ENCODE data around the gene MYEF2. TPM values are rescaled to one million over a fixed set of nuclear protein-coding genes. Genes with fewer than 3 reads are reported as not detected.

The MYEF2 gene
- total and polyA plus RNA-seq, 4 experiments from 2014 or later, result 1.6 to 18.9 (median 10.4) TPM

DNA sequence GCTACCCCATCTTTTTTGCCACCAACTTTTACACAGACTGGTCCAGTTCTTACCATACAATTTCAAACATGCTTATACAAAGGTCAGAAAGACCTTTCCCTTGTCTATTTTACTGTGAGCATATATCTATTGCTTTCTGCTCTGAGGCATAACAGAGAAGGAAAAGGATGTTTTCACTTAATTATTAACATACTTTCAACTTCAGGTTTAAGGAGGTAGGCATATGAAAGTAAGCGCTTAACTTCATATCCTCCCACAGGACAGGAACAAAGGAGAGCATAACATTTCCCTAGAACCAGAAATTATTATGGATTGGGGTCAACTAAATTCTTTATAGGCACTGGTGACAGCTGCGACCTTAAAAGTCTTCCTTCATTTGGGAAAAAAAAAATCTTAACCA is 1.1 kb downstream of the MYEF2 start:
- no peak for DNase-seq
- Mint-ChIP-seq H3K36me3 (peaks cover under 1 to 4% of the 10 kb centered on the region in 2 donors), H3K27ac (peak overlapping the region in 5 of 7 donors; percentile 92 to 94 (median 93)), H3K4me1 (peaks cover 9 to 18% (median 14%) of the 10 kb centered on the region in 4 donors), H3K9me3 (peaks cover 0 to 12% (median 4%) of the 10 kb centered on the region in 8 donors), H3K4me3 (peak overlapping the region in 7 of 8 donors; percentile 89 to 96 (median 93)), H3K27me3 (peaks cover 1 to 4% of the 10 kb centered on the region in 2 donors)
- Histone ChIP-seq H3K9me3 (ENCODE audit: control insufficient read depth in 1 of 2, low read length in 2 of 2) (no peaks in the 10 kb centered on the region), H3K27me3 (ENCODE audit: insufficient read depth, low read length) (no peaks in the 10 kb centered on the region), H3K4me1 (ENCODE audit: insufficient read depth, low read length) (peaks cover 13% of the 10 kb centered on the region), H3K36me3 (ENCODE audit: insufficient read depth, low read length) (no peaks in the 10 kb centered on the region), H3K4me3 (ENCODE audit: low read length in 2 of 2) (peak overlapping the region in 1 of 2 donors; percentile 58), H3K27ac (ENCODE audit: low read depth, low read length) (no peak overlapping the region)
- intact Hi-C loops (cut with micrococcal nuclease), result loop anchor here (10.0 kb wide), 1 partner anchor 158 kb away; the partner anchor contains the start of gene DUT
- POLR2A ChIA-PET (ENCODE audit: partially characterized antibody), result interaction anchor here (1.0 to 1.3 kb wide), 2 partner anchors 154 to 155 kb away, joined by 3 to 6 read pairs; no protein-coding TSS in a partner anchor
- CTCF ChIA-PET (ENCODE audit: partially characterized antibody), result no interaction called here

DNA sequence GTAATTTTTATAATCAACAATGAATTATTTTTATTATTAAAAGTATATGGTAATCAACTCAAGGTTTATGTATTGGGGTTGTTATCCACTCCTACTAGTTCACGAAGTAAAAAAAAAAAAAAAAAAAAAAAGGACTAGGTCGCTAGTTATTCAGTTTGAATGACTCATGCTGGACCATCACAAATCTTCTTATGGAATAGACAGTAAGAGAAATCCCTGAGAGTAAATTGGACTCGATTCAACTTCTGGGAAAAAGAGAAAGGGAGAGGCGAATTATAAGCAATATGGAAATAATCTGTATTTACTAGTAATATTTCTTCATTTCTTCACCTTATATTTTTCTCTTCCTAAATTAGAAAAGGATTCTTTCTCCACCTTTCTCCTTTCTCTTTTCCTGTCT is 2.0 kb downstream of the MYEF2 start:
- CTCF ChIA-PET (ENCODE audit: partially characterized antibody), result no interaction called here

DNA sequence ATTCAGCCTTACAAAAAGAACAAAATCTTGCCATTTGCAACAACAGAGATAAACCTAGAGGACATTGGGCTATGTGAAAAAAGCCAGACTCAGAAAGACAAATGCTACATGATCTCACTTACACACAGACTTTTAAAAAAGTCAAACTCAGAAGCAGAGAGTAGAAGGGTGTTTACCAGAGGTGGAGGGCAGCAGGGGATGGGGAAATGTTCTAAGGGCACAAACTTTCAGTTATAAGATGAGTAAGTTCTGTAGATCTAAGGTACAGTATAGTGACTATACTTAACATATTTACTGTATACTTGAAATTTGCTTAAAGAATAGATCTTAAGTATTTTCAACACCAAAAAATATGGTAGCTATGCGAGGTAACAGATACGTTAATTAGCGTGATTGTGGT is 3.0 kb downstream of the MYEF2 start:
- Mint-ChIP-seq H3K27ac (no peak overlapping the region), H3K36me3 (peaks cover 3 to 4% of the 10 kb centered on the region in 2 donors), H3K9me3 (peaks cover 0 to 12% (median 4%) of the 10 kb centered on the region in 8 donors), H3K4me3 (no peak overlapping the region), H3K4me1 (peaks cover 9 to 18% (median 14%) of the 10 kb centered on the region in 4 donors), H3K27me3 (peaks cover 0 to 3% of the 10 kb centered on the region in 2 donors)
- intact Hi-C loops (cut with micrococcal nuclease), result loop anchor here (10.0 kb wide), 1 partner anchor 160 kb away; the partner anchor contains the start of gene DUT
- DNase-seq, result no peak
- ChIA-PET CTCF (ENCODE audit: partially characterized antibody) (no interaction called here), POLR2A (ENCODE audit: partially characterized antibody) (no interaction called here)
- no peak overlapping the region for H3K4me3 ChIP-seq (ENCODE audit: low read length in 2 of 2)
- H3K27ac ChIP-seq (ENCODE audit: low read depth, low read length), result no peak overlapping the region
- no peaks in the 10 kb centered on the region for H3K36me3 ChIP-seq (ENCODE audit: insufficient read depth, low read length)
- H3K4me1 ChIP-seq (ENCODE audit: insufficient read depth, low read length), result peaks cover 13% of the 10 kb centered on the region
- no peaks in the 10 kb centered on the region for H3K27me3 ChIP-seq (ENCODE audit: insufficient read depth, low read length)
- no peaks in the 10 kb centered on the region for H3K9me3 ChIP-seq (ENCODE audit: control insufficient read depth in 1 of 2, low read length in 2 of 2)

More for the DNA sequence above, 2.0 kb downstream of the MYEF2 start:
- Mint-ChIP-seq H3K4me3 (peak overlapping the region in 1 of 8 donors; percentile 22), H3K27ac (no peak overlapping the region), H3K4me1 (peaks cover 9 to 18% (median 14%) of the 10 kb centered on the region in 4 donors), H3K9me3 (peaks cover 0 to 12% (median 4%) of the 10 kb centered on the region in 8 donors), H3K27me3 (peaks cover 0 to 3% of the 10 kb centered on the region in 2 donors), H3K36me3 (peaks cover 3 to 4% of the 10 kb centered on the region in 2 donors)
- no peaks in the 10 kb centered on the region for H3K27me3 ChIP-seq (ENCODE audit: insufficient read depth, low read length)
- H3K4me3 ChIP-seq (ENCODE audit: low read length in 2 of 2), result no peak overlapping the region
- intact Hi-C loops (cut with micrococcal nuclease), result loop anchor here (10.0 kb wide), 1 partner anchor 159 kb away; the partner anchor contains the start of gene DUT
- peaks cover 13% of the 10 kb centered on the region for H3K4me1 ChIP-seq (ENCODE audit: insufficient read depth, low read length)
- H3K27ac ChIP-seq (ENCODE audit: low read depth, low read length), result no peak overlapping the region
- POLR2A ChIA-PET (ENCODE audit: partially characterized antibody), result no interaction called here
- no peaks in the 10 kb centered on the region for H3K36me3 ChIP-seq (ENCODE audit: insufficient read depth, low read length)
- DNase-seq, result no peak
- no peaks in the 10 kb centered on the region for H3K9me3 ChIP-seq (ENCODE audit: control insufficient read depth in 1 of 2, low read length in 2 of 2)

DNA sequence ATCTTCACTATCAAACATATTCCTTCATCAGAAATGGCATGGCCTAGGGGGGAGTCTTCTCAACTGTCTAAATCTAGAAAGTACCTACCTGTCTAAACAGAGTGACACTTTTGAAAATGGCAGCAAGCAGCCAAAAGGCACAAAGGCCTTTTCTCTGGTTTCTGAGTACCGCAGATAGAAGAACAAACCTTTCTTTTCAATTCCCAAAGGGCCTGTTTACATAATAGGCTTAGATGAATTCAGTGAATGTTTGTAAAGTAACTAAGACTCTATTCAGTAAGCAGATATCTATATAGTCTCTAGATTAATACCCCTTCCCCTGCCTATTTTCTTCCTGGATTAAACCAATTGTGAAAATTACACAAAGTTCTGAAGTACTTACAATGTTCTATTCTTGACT is 7.1 kb downstream of the MYEF2 start:
- H3K9me3 ChIP-seq (ENCODE audit: control insufficient read depth in 1 of 2, low read length in 2 of 2), result no peaks in the 10 kb centered on the region
- CTCF ChIA-PET (ENCODE audit: partially characterized antibody), result no interaction called here
- H3K4me3 Mint-ChIP-seq, result no peak overlapping the region

DNA sequence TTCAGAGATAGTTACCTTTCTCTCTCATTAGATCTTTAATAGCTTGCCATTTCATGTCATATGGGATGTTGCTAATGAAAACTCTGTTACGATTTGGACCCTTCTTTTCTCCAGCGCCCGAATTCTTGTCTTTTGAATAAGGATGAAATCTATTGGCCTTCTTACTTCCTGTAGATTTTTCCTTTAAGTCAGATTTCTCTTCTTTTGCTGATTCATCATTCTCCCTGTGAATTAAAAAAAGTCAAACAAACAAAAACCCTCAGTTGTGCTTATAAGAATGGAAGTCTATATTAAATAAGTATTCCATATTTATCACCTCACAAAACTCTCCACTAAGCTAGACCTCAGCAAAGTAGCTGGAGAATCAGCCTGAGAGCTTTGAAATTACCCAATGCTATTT is 9.5 kb downstream of the MYEF2 start:
- POLR2A ChIA-PET (ENCODE audit: partially characterized antibody), result no interaction called here
- Mint-ChIP-seq H3K27ac (no peak overlapping the region), H3K9me3 (peaks cover 0 to 12% (median 4%) of the 10 kb centered on the region in 8 donors), H3K36me3 (peaks cover 17 to 18% of the 10 kb centered on the region in 2 donors), H3K4me3 (no peak overlapping the region), H3K27me3 (no peaks in the 10 kb centered on the region), H3K4me1 (peaks cover 0 to 4% (median 0%) of the 10 kb centered on the region in 4 donors)
- intact Hi-C loops (cut with micrococcal nuclease), result no loop called here
- Histone ChIP-seq H3K27me3 (ENCODE audit: insufficient read depth, low read length) (no peaks in the 10 kb centered on the region), H3K36me3 (ENCODE audit: insufficient read depth, low read length) (no peaks in the 10 kb centered on the region), H3K4me3 (ENCODE audit: low read length in 2 of 2) (no peak overlapping the region), H3K27ac (ENCODE audit: low read depth, low read length) (no peak overlapping the region), H3K4me1 (ENCODE audit: insufficient read depth, low read length) (no peaks in the 10 kb centered on the region), H3K9me3 (ENCODE audit: control insufficient read depth in 1 of 2, low read length in 2 of 2) (no peaks in the 10 kb centered on the region)
- CTCF ChIA-PET (ENCODE audit: partially characterized antibody), result no interaction called here
- no peak for DNase-seq

More for the DNA sequence above, 7.1 kb downstream of the MYEF2 start:
- Mint-ChIP-seq H3K36me3 (peaks cover 15 to 17% of the 10 kb centered on the region in 2 donors), H3K27ac (no peak overlapping the region), H3K4me1 (peaks cover 0 to 4% (median 0%) of the 10 kb centered on the region in 4 donors), H3K9me3 (peaks cover 0 to 12% (median 4%) of the 10 kb centered on the region in 8 donors), H3K27me3 (no peaks in the 10 kb centered on the region)
- POLR2A ChIA-PET (ENCODE audit: partially characterized antibody), result no interaction called here
- Histone ChIP-seq H3K36me3 (ENCODE audit: insufficient read depth, low read length) (no peaks in the 10 kb centered on the region), H3K27ac (ENCODE audit: low read depth, low read length) (no peak overlapping the region), H3K27me3 (ENCODE audit: insufficient read depth, low read length) (no peaks in the 10 kb centered on the region), H3K4me3 (ENCODE audit: low read length in 2 of 2) (no peak overlapping the region), H3K4me1 (ENCODE audit: insufficient read depth, low read length) (no peaks in the 10 kb centered on the region)
- no peak for DNase-seq
- intact Hi-C loops (cut with micrococcal nuclease), result loop anchor here (10.0 kb wide), 1 partner anchor 164 kb away; the partner anchor contains the start of gene DUT

DNA sequence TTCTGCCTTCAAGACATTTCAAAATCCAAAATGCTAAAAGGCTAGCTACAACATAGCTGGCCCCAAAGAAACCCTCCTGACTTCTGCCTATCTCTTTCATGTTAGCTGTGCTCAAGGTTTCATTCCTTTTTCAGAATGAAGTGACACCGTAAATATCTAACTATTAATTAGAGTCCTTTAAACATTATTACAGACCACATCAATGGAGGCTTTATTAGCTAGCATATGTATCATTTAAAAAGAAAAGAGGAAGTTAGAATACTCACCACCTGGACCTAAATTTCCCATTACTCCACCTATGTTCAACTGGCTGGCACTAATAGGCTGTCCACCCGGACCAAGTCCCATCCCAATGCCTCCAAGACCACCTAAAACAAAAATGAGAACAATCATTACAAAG is 24.6 kb downstream of the MYEF2 start:
- no peaks in the 10 kb centered on the region for H3K36me3 ChIP-seq (ENCODE audit: insufficient read depth, low read length)
- CTCF ChIA-PET (ENCODE audit: partially characterized antibody), result no interaction called here
- Mint-ChIP-seq H3K9me3 (no peaks in the 10 kb centered on the region), H3K27ac (no peak overlapping the region), H3K36me3 (peaks cover 11 to 30% of the 10 kb centered on the region in 2 donors), H3K27me3 (no peaks in the 10 kb centered on the region), H3K4me3 (no peak overlapping the region), H3K4me1 (no peaks in the 10 kb centered on the region)
- H3K4me3 ChIP-seq (ENCODE audit: low read length in 2 of 2), result no peak overlapping the region
- DNase-seq, result no peak
- intact Hi-C loops (cut with micrococcal nuclease), result no loop called here
- POLR2A ChIA-PET (ENCODE audit: partially characterized antibody), result no interaction called here
- no peaks in the 10 kb centered on the region for H3K9me3 ChIP-seq (ENCODE audit: control insufficient read depth in 1 of 2, low read length in 2 of 2)
- no peaks in the 10 kb centered on the region for H3K4me1 ChIP-seq (ENCODE audit: insufficient read depth, low read length)
- no peak overlapping the region for H3K27ac ChIP-seq (ENCODE audit: low read depth, low read length)
- H3K27me3 ChIP-seq (ENCODE audit: insufficient read depth, low read length), result no peaks in the 10 kb centered on the region

DNA sequence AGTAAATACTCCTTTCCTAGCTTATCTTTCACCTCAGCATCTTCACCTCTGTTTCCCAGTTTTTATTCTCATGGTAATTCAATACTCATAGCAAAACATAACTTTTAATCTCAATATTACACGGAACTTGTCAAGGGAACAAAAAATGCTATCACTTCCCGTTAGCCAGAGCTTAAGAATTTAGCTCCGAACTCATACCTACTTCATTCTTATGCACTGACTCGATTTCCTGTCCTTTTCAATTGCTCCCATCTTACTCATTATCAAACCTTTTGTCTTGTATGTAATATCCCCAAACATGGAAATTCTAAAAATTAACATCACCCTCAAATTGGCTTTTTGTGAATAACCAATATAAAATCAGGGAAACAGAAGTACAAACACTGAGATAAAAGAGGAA is 28.2 kb downstream of the MYEF2 start:
- no peak overlapping the region for H3K4me3 ChIP-seq (ENCODE audit: low read length in 2 of 2)
- peaks cover 0 to 2% (median 0%) of the 10 kb centered on the region in 4 donors for H3K4me1 Mint-ChIP-seq
- H3K36me3 Mint-ChIP-seq, result peaks cover 8 to 26% of the 10 kb centered on the region in 2 donors
- no peaks in the 10 kb centered on the region for H3K27me3 ChIP-seq (ENCODE audit: insufficient read depth, low read length)
- intact Hi-C loops (cut with micrococcal nuclease), result no loop called here
- H3K27ac ChIP-seq (ENCODE audit: low read depth, low read length), result no peak overlapping the region
- CTCF ChIA-PET (ENCODE audit: partially characterized antibody), result no interaction called here
- no peak overlapping the region for H3K27ac Mint-ChIP-seq
- no peaks in the 10 kb centered on the region for H3K36me3 ChIP-seq (ENCODE audit: insufficient read depth, low read length)
- H3K4me1 ChIP-seq (ENCODE audit: insufficient read depth, low read length), result no peaks in the 10 kb centered on the region
- H3K27me3 Mint-ChIP-seq, result no peaks in the 10 kb centered on the region
- H3K4me3 Mint-ChIP-seq, result no peak overlapping the region
- H3K9me3 Mint-ChIP-seq, result no peaks in the 10 kb centered on the region
- POLR2A ChIA-PET (ENCODE audit: partially characterized antibody), result no interaction called here
- no peak for DNase-seq
- H3K9me3 ChIP-seq (ENCODE audit: control insufficient read depth in 1 of 2, low read length in 2 of 2), result no peaks in the 10 kb centered on the region

All from CD4-positive, alpha-beta memory T cell (primary cell).